COLO829 (cell line): ENCODE results near the gene DOK3.
"Not testable (repeated sequence)": the region's sequence is repeated elsewhere in the genome, so short reads cannot be mapped to it uniquely, and the experiment has no call there.

Experiments
- DNase-seq: peaks from one replicate; pipeline ENCODE4 v3.0.0; 2012; ENCODE audit warnings: low spot score

Gene DOK3

DNA sequence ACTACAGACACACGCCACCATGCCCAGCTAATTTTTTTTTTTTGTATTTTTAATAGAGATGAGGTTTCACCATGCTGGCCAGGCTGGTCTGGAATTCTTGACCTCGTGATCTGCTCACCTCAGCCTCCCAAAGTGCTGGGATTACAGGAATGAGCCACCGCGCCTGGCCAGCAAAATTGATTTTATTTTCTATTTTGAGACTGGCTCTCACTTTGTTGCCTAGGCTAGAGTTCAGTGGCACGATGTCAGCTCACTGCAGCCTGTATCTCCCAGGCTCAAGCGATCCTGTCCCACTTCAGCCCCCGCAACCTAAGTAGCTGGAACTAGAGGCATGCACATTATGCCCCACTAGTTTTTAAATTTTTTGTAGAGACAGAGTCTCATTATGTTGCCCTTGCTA lies 24.8 kb upstream of the DOK3 start:
- not testable (repeated sequence) for DNase-seq

DNA sequence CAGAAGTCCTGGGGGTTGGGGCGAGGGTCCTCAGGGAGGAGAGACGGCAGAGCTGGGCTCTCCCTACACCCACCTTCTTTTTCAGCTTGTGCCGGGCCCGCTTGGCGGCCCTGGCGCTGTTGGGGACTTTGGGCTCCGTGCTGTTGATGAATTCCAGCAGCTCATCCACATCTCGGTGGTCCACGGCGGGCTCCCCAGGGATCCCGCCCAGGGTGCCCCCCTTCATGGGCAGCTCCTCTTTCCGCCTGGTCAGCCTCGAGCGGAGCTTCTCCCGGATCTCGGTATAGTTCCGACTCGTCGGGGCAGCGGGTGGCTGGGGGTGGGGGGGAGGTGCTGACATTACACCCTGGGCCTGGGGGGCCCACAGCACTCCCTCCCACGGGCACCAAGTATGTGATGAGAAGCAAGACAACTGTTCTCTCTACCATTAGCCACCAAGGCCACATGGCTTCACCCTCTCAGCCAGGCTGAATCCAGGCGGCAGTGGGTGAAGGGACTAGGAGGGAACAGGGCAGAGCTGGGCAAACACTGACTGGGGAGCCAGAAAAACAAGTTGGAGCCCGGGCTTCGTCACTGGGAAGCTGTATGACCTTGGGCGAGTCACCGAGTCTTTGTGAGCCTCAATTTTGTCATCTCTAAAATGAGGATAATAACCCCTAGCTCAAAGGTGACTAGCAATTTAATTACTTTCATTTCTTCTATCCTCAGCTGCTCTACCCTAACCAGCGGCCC lies 21.7 kb upstream of the DOK3 start:
- no peak for DNase-seq

DNA sequence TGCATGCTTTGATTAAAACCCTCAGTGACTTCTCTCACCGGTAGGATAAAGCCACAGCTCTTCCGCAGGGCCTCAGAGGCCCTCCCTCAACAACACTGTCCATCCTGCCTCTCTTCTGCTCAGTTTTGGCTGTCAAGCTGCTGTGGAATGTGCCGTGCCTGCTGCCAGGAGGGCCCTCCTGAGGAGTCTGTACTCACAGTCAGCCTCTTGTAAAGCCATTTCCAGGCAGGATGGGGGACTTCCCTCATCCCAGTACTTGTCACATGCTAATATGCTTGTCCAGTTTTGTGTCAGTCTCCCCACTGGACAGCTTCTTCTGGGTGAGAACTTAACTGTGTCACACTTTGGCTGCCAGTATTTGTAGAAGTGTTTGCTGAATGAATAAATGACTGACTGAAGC lies 21.0 kb upstream of the DOK3 start:
- no peak for DNase-seq

DNA sequence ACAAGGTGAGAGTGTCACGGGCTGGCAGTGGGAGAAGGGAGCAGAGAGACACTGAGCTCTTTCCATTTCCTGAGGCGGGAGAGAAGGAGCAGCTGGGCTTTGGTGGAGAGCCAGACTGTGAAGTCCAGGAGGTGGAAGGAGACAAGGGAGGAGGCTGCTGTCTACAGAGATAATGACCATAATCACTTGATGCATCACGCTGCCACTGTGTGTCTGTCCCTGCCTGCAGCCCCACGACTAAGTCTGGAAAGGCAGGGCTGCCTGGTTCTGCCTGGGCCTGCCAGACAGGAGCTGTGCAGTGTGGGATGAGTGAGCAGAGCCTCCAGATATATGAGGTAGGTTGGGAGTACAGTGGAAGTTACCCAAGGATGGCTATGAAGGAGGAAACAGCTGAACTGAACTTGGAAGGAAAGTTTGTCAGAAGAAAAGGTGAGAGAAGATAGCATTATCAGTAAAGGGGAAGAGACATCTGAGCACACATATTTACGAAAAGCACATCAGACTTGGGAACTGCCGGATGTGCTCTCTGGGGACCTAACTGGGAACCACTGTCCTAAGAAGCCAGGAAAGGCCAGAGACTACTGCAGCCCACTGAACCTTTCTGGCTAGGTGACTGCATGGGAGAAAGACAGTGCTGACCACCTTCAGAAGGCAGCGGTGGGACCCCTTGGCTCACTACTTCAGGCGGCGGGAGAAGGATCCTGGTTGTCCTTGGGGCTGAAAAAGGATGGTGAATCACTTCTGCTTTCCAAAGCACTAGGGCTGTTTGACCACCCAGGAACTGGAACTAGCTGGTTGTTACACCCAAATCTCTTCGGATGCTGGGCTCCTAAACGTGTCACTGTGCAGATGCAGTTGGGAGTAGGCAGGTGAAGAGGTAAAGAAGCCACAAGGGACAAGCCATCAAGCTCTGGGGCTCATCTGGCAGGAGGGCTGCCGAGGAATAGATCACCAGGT lies 19.9 kb upstream of the DOK3 start:
- no peak for DNase-seq

DNA sequence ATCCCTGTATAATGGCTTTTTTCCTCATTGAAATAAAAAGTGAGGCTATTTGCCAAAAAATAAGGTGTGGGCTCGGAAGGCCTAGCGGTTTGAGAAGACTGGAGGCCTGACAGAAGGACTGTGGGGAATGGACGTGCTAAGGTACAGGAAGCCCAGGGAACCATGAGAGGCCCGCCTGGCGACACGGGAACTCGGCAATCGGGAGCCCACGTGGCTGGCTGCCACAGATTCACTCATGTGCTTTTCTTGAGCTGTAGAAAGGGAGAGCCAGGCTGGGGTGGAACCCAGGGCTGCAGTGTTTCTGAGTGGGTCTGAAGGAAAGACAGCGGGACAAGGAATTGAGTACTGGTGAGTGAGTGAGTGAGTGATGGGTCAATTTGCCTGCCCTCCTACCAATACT lies 19.0 kb upstream of the DOK3 start:
- no peak for DNase-seq

DNA sequence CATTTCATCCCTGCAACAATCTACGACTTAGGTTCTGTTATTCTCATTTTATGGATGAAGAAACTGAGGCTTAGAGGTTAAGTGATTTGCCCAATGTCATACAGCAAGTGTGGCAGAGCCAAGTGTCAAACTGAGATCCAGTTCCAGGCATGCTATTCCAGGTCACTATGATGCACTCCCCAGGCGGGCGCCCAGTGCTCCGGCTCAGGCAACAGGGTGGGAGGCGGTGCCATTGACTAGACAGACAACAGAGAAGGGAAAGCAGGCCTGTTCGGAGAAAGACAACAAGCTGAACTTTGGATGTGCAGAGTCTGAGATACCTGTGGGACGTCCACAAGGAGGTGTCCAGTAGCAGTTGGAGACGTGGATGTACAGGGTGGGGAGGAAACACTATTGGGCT lies 18.0 kb upstream of the DOK3 start:
- DNase-seq = no peak

DNA sequence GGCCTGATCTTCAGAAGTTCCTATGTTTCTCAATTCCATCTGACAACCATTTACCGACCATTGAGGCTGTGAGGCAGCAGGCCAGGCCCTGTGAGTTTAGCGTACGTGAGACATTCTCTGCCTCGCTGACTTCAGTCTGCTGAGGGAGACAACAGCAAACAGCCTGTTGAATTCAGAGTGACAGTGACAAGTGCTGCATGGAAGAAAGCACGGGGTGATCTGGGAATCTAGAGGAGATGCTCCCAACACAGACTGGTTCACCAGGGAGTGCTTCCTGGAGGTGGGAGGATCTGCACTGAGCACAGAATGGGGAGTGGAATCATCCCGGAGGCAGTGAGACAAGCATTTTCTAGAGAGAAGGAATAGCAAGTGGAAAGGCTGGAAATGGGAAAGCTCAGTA lies 17.2 kb upstream of the DOK3 start:
- DNase-seq = no peak

DNA sequence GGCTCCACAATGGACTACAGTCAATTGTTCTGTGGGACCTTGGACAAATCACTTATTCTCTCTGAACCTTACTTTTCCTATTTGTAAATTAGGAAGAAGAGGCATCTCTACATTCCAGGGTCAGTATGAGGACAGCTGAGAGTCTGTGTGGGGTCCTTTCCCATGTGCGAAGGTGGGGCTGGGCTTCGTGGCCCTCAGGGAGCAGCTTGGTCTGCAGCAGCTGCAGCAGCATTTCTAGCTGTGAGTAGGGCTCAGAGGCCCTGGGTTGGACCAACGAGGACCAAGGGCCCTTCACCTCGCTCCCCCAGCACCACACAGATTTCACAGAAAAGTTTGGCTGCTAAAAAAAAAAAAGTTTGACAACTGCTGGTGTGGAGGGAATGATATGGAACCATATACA lies 16.6 kb upstream of the DOK3 start:
- DNase-seq = no peak

DNA sequence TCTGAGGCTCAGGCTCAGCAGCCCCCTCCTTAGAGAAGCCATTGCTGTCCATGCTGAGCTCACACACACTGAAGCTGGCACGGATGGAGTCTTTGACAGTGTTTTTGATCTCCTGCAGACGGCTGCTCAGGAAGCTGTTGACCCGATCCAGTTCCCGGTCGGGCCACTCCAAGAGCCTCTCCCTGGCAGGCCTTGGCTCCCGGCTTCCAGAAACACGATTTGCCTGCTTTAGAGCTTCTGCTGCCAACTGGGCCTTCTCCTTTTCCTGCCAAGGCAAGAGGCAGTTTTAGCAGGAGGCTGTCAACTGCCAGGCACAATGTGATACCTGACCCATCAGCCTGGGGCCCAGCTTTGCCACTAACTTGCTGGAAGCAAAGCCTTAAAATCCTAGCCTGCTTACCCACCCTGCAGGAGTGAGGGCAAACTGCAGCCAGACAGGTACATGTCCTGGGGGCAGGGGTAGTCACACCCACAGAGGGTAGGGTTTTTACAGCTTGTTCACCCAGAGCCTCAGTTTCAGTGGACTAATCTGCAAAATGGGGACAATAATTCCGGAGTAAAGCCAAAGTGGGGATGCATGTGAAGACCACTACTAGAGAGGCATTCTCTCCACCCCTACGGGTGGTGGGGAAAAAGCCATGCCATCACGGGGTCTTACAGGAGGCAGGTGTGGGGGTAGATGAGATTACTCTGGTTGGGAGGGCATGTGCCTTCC lies 15.5 kb upstream of the DOK3 start:
- DNase-seq = no peak

DNA sequence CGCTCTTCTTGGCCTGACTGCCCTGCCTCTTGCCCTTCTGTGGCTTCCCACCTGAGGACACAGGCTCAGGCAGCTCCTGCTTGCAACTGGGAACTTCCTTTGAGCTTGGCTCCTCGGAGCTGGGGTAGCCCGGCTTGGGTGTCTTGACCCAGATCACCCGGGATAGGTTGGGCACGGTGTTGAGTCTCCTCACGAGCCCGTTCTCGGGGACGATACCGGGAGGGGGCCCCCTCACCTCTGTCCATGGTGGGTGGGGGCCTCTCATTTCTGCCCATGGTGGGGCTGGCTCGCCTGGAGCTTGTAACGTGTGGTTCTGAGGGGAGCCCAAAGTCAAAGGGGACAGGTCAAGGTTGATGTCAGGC lies 14.9 kb upstream of the DOK3 start:
- no peak for DNase-seq

DNA sequence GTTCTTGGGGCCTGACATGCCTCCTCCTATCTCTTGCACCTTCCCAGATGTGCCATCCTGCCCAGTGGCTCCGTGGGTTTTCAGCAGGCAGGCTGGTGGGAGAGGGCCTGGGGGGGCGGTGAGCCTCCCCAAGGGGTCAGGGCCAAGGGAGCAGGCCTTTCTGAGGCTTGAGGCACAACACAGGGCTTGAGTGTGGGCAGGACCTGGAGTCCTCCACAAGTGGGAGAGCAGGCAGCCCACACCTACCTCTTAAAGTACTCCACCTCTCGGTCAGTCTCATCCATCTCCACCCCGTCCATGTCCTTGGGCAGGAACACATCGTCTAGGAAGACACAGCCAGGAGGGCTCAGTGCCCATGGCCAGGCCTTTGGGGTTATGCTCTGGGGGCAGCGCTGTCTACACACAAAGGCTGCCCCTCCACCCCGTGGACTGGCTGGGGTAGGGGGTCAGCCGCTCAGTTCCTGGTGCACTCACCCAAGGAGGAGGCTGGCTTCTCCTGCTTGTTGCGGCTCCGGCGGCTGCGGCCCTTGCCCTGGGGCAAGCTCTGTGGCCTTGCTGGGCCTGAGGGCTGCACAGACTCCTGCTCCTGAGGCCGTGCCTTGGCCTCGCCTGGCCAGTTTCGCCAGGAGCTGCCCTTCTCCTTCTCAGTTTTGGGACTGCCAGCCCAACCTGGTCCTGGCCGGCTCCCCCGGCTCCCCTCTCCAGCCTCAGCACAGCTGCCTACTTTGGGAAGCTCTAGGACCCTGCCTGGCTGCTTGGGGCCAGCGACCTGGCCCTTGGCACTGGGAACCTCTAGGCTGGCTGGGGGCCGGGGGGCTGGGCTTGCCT lies 14.3 kb upstream of the DOK3 start:
- no peak for DNase-seq

DNA sequence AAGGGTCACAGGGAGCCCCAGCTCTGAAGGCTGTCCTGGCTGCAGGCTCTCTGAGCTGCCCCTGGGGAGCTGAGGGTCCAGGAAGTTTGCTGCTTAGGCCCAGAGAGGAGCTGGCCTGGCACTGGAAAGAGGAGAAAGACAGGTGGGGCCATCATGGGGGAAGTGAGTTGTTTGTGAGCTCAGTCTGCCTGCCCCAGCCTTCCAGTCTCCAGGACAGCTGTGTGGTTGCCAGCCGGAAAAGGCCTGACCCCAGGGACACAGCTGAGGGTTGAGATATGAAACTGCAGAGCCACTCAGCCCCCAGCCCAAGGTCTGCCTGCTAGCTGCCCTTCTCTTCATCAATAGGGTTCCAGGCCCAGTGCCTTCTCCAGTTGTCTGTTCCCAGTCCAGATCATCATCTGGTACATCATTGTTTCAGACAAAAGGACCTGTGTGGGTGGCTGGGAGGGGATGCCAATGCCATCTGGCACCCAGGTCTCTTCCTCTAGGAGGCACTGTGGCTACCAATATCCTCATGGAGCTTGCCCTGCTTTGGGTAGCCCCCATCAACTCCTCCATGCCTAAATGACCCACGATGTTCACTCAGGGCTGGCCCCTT lies 11.4 kb upstream of the DOK3 start:
- DNase-seq = no peak

DNA sequence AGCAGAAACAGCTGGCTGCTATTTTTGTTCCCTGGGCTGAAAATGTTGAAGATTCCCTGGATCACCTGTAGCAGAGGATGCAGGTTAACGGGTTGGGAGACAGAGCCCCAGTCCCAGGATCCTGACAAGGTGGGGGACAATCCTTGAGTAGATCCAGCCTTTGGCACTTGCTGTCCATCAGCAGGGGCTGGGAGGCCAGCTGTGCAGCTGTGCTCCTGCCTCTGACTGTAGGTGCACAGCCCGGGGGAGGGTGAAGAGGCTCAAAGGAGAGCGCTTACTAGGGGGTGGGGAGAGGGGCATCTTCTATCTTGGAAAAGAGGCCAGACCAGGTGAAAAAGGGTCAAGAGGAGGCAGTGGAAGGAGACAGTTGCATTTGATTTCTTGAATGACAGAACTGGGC lies 10.6 kb upstream of the DOK3 start:
- no peak for DNase-seq

DNA sequence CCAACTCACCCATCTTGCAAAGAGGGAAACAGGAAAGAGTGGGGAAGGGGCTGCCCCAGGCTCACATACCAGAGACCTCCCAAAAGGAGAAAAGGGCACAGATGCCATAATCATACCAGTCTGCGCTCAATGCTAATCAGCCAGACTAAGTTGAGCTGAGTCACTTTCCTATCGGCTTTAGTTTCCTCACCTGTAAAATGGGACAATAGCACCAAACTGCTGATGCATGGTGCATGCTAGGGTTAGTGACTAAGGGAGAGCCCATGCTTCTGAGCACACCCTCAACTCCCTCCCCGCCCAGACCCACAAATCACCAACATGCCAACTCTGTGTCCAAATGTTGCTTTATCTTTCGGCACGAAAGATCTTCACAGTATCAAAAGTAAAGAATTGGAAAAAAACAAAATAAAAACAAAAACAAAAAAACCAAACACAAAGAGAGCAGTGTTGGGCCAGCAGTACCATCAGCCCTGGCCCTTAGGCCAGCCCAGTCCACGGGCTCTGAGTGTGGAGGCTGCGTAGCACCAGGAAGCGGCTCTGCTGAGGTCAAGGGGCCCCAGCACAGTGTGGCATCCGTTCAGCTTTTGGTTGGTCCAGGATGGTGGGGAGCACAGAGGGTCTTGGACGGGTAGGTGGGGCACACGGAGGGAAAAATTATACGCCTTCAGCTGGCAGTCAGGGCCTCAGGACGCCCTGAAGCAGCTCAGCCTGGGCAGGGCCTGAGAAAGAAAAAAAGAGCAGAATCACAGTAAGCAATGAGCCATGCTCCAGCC lies 10.0 kb upstream of the DOK3 start:
- DNase-seq = no peak

DNA sequence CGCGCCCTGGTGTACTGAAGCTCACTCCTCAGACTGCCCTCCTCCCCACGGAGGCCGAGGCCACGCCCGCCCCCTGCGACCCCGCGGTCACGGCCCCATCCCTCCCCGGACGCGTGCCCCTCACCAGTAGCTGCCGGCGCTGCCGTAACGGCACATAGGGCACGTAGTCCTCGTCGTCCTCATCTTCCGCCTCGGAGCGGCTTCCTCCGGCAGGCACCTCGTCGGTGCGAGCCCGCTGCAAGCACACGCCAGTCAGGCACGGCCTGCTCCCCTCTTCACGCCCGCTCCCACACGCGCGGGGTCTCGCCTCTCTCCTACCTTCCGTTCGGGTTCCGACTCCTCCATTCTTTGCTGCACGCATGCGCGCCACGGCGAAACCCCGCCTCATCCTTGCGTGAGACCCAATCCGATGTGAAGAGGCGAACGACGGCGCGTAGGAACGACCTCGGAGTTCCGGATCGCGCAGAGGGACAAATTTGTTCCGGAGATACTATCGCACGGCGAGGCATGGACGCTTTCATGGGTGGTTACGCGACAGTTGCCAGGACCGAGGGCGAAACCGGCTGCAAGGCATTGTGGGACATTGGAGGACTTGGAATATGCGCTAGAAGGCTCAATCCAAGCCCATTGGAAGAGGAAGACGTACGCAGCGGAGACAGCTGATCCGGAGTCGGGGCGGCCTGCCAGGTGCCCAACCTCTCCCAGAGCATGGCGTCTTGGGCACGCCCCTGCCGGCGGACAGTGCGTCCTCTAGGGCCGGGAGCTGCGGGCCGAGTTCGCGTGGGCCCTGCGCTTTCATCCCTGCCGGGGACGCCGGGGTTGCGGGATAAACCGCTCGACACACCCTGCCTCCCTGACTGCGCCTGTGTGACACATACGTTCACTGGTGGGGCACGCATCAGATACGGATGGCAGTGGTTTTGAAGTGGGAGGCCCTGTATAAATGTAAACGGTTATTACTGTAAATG lies 7.3 kb upstream of the DOK3 start, which contains the start of gene DDX41:
Gene DDX41, minus strand, starts transcription at position 361 of the 968 bp plus-strand sequence. Its CDS starts 16 bp downstream, at position 345.
- DNase-seq = peak; percentile 96

DNA sequence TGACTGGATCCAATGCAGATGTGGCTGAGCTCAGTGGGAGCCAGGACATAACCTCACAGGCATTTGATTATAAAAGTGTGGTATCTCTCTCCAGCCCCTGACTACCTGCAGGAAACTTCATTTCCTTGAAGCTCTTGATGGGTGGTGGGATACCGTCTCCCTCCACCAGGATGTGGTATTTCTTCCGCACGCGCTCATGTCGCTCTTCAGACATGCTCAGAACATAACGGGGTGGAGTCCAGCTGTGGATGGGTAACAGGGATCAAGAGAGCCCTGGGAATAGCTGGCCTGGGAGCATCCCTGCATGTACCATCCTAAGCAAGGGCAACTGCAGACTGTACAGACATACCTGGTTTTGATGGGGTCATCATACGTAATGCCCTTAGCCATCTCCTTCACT lies 6.0 kb upstream of the DOK3 start:
- DNase-seq = no peak

DNA sequence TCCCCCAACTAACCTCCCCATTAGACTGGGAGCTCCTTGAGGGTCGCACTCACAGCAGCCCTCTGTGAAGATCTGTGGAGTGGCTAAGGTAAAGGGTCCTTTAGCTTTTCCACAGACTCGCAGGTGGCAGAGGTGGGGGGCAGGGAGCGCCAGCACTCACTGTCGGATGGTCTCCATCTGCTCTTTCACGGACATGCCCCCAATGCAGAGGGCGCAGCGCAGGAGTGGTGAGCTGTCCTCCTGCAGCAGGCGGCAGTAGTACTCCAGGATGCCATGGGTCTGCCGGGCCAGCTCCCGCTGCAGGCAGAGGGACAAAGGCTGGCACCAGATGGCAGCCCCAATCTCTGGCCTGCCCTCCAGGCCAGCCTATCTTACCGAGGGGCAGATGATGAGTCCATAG lies 4.9 kb upstream of the DOK3 start:
- no peak for DNase-seq

DNA sequence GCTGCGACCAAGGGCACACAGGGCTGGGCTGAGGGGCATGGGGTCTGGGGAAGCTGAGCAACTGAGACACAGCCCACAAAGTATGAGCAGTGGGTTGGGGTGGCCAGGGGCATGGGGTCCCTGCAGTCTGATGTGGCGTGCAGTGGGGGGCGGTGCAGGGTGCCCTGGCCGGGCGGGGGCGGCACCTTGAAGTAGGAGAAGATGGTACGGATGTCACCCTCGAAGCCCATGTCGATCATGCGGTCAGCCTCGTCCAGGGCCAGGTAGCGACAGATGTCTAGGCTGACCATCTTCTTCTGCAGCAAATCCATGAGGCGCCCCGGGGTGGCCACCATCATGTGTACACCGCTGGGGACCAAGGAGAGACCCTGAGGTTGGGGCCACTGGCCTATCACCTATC lies 3.9 kb upstream of the DOK3 start:
- no peak for DNase-seq

DNA sequence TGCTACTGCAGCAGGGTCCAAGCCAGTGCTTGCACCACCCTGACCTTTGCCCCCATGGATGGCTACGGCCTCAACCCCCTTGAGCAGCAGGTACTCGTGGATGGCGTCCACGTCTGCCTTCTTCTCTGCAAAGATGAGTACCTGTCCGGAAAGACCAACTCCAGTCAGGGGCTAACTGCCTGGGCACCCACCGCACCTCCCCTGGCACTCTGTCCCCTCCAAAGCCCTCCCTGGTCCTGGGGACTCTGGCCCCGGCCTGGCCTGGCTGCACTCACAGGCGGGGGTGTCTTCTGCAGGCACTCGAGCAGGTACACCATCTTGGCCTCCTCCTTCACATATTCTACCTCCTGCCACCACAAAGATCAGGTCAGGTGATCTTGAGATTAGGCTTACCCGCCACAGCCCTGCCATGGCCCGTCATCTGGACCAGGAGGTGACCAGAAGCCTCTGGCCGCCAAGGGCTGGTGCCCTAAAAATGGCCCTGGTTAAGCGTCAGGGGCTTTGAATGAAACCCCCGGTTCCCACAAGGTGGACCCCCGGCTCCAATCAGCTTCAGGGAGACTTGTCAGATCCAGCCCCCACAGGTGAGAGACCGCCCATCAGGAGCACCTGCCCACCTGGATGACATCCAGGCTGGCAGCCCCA lies 3.2 kb upstream of the DOK3 start:
- DNase-seq = no peak
